ENCODE data around the gene KIAA0586. TPM values are rescaled to one million over a fixed set of nuclear protein-coding genes. Genes with fewer than 3 reads are reported as not detected.
A peak's percentile ranks its signal among the peaks of the same experiment; 100 is the strongest.
"Not testable (repeated sequence)": the region's sequence is repeated elsewhere in the genome, so short reads cannot be mapped to it uniquely, and the experiment has no call there.

KIAA0586 gene
- total RNA-seq, 1 experiment from 2014 or later = 11.5 TPM

DNA sequence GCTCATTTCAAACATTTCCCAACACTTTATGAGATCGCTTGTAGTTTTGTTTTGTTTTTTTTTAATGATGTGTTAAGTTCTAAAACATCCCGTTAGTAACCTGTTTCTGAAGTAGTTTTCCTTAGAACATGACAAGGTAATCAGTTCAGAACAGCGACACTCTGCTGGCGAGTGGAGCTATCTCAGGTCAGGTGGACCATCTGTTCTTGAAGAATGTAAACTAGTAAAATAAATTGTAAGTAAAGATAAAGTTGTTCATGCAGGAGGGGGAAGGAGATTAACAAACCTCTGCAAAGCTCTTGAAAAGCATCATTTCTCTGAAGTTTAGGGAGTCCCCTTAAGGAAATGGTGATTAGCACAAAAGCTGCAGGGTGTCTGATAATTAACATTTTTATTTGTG is 138.3 kb downstream of the KIAA0586 start:
- Histone ChIP-seq H3K4me3 (no peak overlapping the region), H3K36me3 (no peaks in the 10 kb centered on the region)
- no peak for DNase-seq

GRCh38 chr14:58566979-58567378 is 139.5 kb downstream of the KIAA0586 start:
- Histone ChIP-seq H3K4me3 (no peak overlapping the region), H3K27me3 (no peaks in the 10 kb centered on the region), H3K9me3 (no peaks in the 10 kb centered on the region), H3K36me3 (no peaks in the 10 kb centered on the region)
- DNase-seq = no peak

More for the DNA sequence above, 138.3 kb downstream of the KIAA0586 start:
- Histone ChIP-seq H3K9me3 (no peaks in the 10 kb centered on the region), H3K27me3 (no peaks in the 10 kb centered on the region)

- H3K4me3 ChIP-seq = no peak overlapping the region
- no peaks in the 10 kb centered on the region for H3K36me3 ChIP-seq
- no peaks in the 10 kb centered on the region for H3K27me3 ChIP-seq
- no peak for DNase-seq
- no peaks in the 10 kb centered on the region for H3K9me3 ChIP-seq
These were observed 140.8 kb downstream of the KIAA0586 start for GRCh38 chr14:58568322-58568721.

GRCh38 chr14:58571256-58571655 is 143.7 kb downstream of the KIAA0586 start:
- H3K9me3 ChIP-seq = no peaks in the 10 kb centered on the region
- no peaks in the 10 kb centered on the region for H3K27me3 ChIP-seq
- no peak for DNase-seq
- H3K36me3 ChIP-seq = no peaks in the 10 kb centered on the region
- no peak overlapping the region for H3K4me3 ChIP-seq

- Histone ChIP-seq H3K9me3 (no peaks in the 10 kb centered on the region), H3K27me3 (no peaks in the 10 kb centered on the region), H3K36me3 (no peaks in the 10 kb centered on the region), H3K4me3 (no peak overlapping the region)
- peak; percentile 51 for DNase-seq
These were observed 144.4 kb downstream of the KIAA0586 start for GRCh38 chr14:58571769-58572472.

DNA sequence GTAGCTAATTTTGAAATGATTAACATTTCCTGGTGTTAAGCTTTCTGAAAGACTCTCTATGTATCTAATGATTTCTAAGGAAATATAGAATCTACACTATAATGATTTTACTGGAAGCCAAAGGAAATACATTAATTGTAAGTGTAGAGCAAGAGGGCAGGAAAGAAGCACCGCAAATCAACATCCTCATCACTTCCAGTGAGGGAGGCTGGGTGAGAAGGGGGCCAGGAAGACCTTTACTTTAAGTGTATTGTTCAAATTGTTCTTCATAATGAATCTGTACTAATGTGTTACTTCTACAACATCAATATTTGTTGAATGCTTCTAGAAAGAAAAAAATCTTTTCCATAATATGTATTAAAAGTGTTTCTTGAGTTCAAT is 144.9 kb downstream of the KIAA0586 start:
- Histone ChIP-seq H3K27me3 (no peaks in the 10 kb centered on the region), H3K4me3 (no peak overlapping the region), H3K36me3 (no peaks in the 10 kb centered on the region), H3K9me3 (no peaks in the 10 kb centered on the region)
- no peak for DNase-seq

GRCh38 chr14:58572863-58573262 is 145.3 kb downstream of the KIAA0586 start:
- no peaks in the 10 kb centered on the region for H3K36me3 ChIP-seq
- DNase-seq = no peak

DNA sequence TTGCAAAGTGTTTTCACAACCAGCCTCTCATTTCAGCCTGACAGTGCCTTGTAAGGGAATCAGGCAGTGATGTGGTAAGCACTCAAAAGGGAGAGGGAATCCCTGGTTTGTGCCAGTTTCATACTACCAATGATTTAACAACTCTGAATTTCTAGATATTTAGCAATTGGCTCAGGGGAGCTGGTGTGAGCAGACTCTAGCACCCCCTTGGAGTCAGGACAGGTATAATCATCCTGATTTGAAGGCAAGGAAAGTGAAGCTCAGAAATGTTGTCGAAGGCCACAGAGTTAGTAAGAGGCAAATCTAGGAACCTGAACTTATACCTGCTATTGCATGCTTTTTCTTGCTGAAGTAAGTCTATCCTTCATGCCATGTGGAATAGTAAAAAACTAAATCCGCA is 147.1 kb downstream of the KIAA0586 start:
- Histone ChIP-seq H3K9me3 (no peaks in the 10 kb centered on the region), H3K4me3 (no peak overlapping the region), H3K36me3 (no peaks in the 10 kb centered on the region), H3K27me3 (no peaks in the 10 kb centered on the region)
- no peak for DNase-seq

More at GRCh38 chr14:58572863-58573262, 145.3 kb downstream of the KIAA0586 start:
- Histone ChIP-seq H3K9me3 (no peaks in the 10 kb centered on the region), H3K4me3 (no peak overlapping the region), H3K27me3 (no peaks in the 10 kb centered on the region)

DNA sequence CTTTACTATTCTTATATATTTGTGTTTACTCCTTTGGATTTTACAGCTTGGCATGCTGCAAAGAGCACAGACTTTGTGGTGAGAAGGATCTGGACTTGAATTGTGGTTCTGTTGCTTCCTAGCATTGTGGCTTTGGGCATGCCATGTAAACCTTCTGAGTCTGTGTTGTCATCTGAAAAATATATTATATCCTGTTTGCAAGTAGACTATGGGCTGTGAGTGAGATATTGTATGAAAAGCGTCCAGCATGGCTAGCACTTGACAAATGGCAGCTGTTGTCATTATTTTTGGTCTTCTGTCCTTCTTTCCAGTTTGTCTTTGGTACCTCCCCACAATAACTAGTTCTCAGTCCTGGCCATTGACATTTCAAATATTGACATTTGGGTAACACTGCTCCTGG is 148.4 kb downstream of the KIAA0586 start:
- H3K27me3 ChIP-seq = no peaks in the 10 kb centered on the region
- H3K9me3 ChIP-seq = no peaks in the 10 kb centered on the region
- DNase-seq = no peak
- H3K4me3 ChIP-seq = no peak overlapping the region
- H3K36me3 ChIP-seq = no peaks in the 10 kb centered on the region

- not testable (repeated sequence) for DNase-seq, H3K4me3 ChIP-seq, H3K36me3 ChIP-seq, H3K9me3 ChIP-seq, H3K27me3 ChIP-seq
These were observed 152.5 kb downstream of the KIAA0586 start for GRCh38 chr14:58580035-58580434.

DNA sequence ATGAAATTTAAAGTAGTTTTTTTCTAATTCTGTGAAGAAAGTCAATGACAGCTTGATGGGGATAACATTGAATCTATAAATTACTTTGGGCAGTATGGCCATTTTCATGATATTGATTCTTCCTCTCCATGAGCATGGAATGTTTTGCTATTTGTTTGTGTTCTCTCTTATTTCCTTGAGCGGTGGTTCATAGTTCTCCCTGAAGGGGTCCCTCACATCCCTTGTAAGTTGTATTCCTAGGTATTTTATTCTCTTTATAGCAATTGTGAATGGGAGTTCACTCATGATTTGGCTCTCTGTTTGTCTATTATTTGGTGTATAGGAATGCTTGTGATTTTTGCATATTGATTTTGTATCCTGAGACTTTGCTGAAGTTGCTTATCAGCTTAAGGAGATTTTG is 153.9 kb downstream of the KIAA0586 start:
- DNase-seq, H3K4me3 ChIP-seq: not testable (repeated sequence)

GRCh38 chr14:58584383-58584782 is 156.9 kb downstream of the KIAA0586 start:
- no peak for DNase-seq
- no peaks in the 10 kb centered on the region for H3K27me3 ChIP-seq
- H3K36me3 ChIP-seq = no peaks in the 10 kb centered on the region
- no peak overlapping the region for H3K4me3 ChIP-seq
- H3K9me3 ChIP-seq = no peaks in the 10 kb centered on the region

More for the DNA sequence above, 153.9 kb downstream of the KIAA0586 start:
- H3K27me3 ChIP-seq, H3K9me3 ChIP-seq, H3K36me3 ChIP-seq: not testable (repeated sequence)

- H3K9me3 ChIP-seq = no peaks in the 10 kb centered on the region
- H3K4me3 ChIP-seq = no peak overlapping the region
- H3K36me3 ChIP-seq = no peaks in the 10 kb centered on the region
- H3K27me3 ChIP-seq = no peaks in the 10 kb centered on the region
- peak; percentile 45 for DNase-seq
These were observed 159.8 kb downstream of the KIAA0586 start for GRCh38 chr14:58587271-58587670.

DNA sequence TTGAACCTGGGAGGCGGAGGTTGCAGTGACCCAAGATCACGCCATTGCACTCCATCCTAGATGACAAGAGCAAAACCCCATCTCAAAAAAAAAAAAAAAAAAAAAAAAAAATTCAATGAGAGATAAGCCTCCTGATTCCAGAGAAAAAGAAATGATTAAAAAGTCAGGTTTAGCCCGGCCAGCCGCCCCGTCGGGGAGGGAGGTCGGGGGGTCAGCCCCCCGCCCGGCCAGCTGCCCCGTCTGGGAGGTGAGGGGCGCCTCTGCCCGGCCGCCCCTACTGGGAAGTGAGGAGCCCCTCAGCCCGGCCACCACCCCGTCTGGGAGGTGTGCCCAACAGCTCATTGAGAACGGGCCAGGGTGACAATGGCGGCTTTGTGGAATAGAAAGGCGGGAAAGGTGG is 160.8 kb downstream of the KIAA0586 start:
- H3K9me3 ChIP-seq, H3K27me3 ChIP-seq, DNase-seq, H3K36me3 ChIP-seq, H3K4me3 ChIP-seq: not testable (repeated sequence)

DNA sequence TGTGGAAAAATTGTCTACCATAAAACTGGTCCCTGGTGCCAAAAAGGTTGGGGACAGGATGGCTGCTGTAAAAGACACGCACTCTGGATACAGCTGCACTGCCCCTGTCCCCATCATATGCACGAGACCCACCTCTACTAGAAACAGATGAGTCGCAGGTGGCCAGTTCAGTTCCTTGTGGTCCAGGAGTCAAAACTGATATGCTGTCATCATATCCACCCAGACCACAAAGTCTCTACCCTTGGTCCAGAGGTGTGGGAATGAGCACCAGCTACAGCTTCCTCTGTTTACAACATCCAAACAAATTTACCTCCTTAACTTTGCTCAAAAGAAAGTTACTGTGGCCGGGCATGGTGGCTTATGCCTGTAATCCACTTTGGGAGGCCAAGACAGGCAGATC is 166.5 kb downstream of the KIAA0586 start:
- Histone ChIP-seq H3K27me3 (no peaks in the 10 kb centered on the region), H3K9me3 (no peaks in the 10 kb centered on the region), H3K36me3 (no peaks in the 10 kb centered on the region), H3K4me3 (no peak overlapping the region)
- no peak for DNase-seq

- DNase-seq = no peak
- no peaks in the 10 kb centered on the region for H3K36me3 ChIP-seq
- H3K27me3 ChIP-seq = no peaks in the 10 kb centered on the region
- H3K9me3 ChIP-seq = no peaks in the 10 kb centered on the region
- H3K4me3 ChIP-seq = no peak overlapping the region
These were observed 169.5 kb downstream of the KIAA0586 start for GRCh38 chr14:58597041-58597440.

DNA sequence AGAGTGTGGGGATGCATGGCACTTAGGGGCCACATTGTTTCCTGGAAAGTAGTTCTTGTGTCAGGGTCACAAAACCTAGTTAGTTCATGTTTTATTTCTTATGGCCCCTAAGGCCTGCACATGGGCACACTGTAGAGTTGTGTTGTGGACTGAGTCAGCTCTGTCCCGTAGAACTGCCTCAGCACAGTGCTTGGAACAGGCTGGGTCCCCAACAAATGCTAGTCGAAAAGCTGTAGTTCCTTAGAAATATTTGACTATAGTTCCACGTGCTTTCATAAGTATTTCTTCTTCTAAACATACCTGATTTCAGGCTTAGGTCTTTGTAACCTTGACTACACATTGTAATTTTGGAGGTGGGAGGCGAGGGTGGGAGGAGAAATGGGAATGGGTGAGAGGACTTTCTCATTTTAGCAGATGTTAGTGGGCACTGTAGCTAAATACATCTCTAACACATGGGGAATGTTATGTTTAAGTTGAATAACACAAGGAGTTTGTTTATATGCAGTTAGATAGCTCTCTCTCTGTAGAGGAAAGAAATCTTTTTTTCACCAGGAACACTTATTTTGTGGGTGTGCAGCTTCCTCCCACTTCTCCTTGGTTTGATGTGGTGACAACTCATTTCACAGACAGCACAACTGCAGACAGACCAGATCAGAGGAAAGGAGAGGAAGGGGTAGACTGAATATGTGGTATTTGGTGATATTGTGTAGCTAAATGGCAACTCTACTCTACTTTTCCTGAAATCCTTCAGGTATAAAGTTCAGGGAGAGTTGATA is 170.7 kb downstream of the KIAA0586 start:
- H3K36me3 ChIP-seq = no peaks in the 10 kb centered on the region
- no peak for DNase-seq
- no peak overlapping the region for H3K4me3 ChIP-seq
- H3K9me3 ChIP-seq = no peaks in the 10 kb centered on the region
- H3K27me3 ChIP-seq = no peaks in the 10 kb centered on the region

All from MG63 (cell line).